Neural progenitor cell (in vitro differentiated cells): ENCODE results near the gene NAALADL1. TPM values are rescaled to one million over a fixed set of nuclear protein-coding genes. Genes with fewer than 3 reads are reported as not detected.

Experiments
- DNase-seq: peaks from one replicate; pipeline ENCODE4 v3.0.0-alpha.2; 2016; ENCODE audit warnings: low spot score
- H2AFZ ChIP-seq: fragments of 200-600 bp; sonication (generic); replicated peaks from 2 replicates; pipeline ENCODE4 v1.6.1; 2016; ENCODE audit warnings: antibody characterized with exemption
- H3F3A ChIP-seq: fragments of 200-600 bp; sonication (generic); 2 replicates; pipeline ENCODE4 v1.6.1; 2016; ENCODE audit warnings: antibody characterized with exemption, low read depth
- H3K27ac ChIP-seq: fragments of 200-600 bp; sonication (generic); 2 replicates; pipeline ENCODE4 v1.5.1; 2016; ENCODE audit warnings: mild to moderate bottlenecking
- H3K27me3 ChIP-seq: fragments of 200-600 bp; sonication (generic); 2 replicates; pipeline ENCODE4 v1.6.1; 2016; ENCODE audit warnings: mild to moderate bottlenecking, moderate library complexity
- H3K36me3 ChIP-seq: fragments of 200-600 bp; sonication (generic); 2 replicates; pipeline ENCODE4 v1.5.1; 2016
- H3K4me1 ChIP-seq: fragments of 200-600 bp; sonication (generic); 2 replicates; pipeline ENCODE4 v1.6.1; 2016; ENCODE audit warnings: mixed run types
- H3K4me2 ChIP-seq: fragments of 200-600 bp; sonication (generic); 2 replicates; pipeline ENCODE4 v1.6.1; 2016
- H3K4me3 ChIP-seq: fragments of 200-600 bp; sonication (generic); 2 replicates; pipeline ENCODE4 v1.5.1; 2016
- H3K79me2 ChIP-seq: fragments of 200-600 bp; sonication (generic); 2 replicates; pipeline ENCODE4 v1.6.1; 2016; ENCODE audit warnings: low read depth
- H3K9ac ChIP-seq: fragments of 200-600 bp; sonication (generic); 2 replicates; pipeline ENCODE4 v1.6.1; 2016
- H3K9me3 ChIP-seq: fragments of 200-600 bp; sonication (generic); 2 replicates; pipeline ENCODE4 v1.5.1; 2016; ENCODE audit warnings: low read depth
- H4K20me1 ChIP-seq: fragments of 200-600 bp; sonication (generic); 2 replicates; pipeline ENCODE4 v1.6.1; 2016; ENCODE audit warnings: low read depth
- H3K27ac Mint-ChIP-seq: 3 replicates; pipeline ENCODE4 v1.8.0; 2021; ENCODE audit warnings: mixed read lengths
- H3K27me3 Mint-ChIP-seq: 2 replicates; pipeline ENCODE4 v1.8.0; 2022; ENCODE audit warnings: low read depth, mild to moderate bottlenecking, inconsistent platforms, moderate library complexity, mixed read lengths; ENCODE audit not compliant: insufficient read depth
- H3K36me3 Mint-ChIP-seq: 3 replicates; pipeline ENCODE4 v1.8.0; 2021; ENCODE audit warnings: mixed read lengths
- H3K4me1 Mint-ChIP-seq: 3 replicates; pipeline ENCODE4 v1.8.0; 2021; ENCODE audit warnings: mixed read lengths
- H3K4me3 Mint-ChIP-seq: 3 replicates; pipeline ENCODE4 v1.8.0; 2021; ENCODE audit warnings: mild to moderate bottlenecking, moderate library complexity, mixed read lengths
- H3K9me3 Mint-ChIP-seq: 3 replicates; pipeline ENCODE4 v1.8.0; 2020; ENCODE audit warnings: mixed read lengths
- EZH2 ChIP-seq: fragments of 200-600 bp; sonication (generic); IDR thresholded peaks from 2 replicates; pipeline ENCODE4 v1.6.1; 2017; ENCODE audit warnings: antibody characterized with exemption, mild to moderate bottlenecking, moderate library complexity
- EZH2phosphoT487 ChIP-seq: fragments of 200-600 bp; sonication (generic); IDR thresholded peaks from 2 replicates; pipeline ENCODE4 v1.6.1; 2017; ENCODE audit warnings: antibody characterized with exemption
- total RNA-seq: library from RNA; depleted of rRNA; stranded (reverse); fragments of >200 nt; gene quantifications from 2 replicates; pipeline ENCODE4 v1.2.3, GENCODE V29; 2015; ENCODE audit warnings: low replicate concordance
- TF ChIP-seq, protein P1 (sequence below): fragments of 200-600 bp; sonication (generic); IDR thresholded peaks from 2 replicates; pipeline ENCODE4 v1.5.1; 2017; ENCODE audit warnings: antibody characterized with exemption, mild to moderate bottlenecking

The NAALADL1 gene
- total RNA-seq, 1 donor from 2014 or later = 0.80 TPM

GRCh38 chr11:65053827-65054508, 4.4 kb downstream of the NAALADL1 start:
- no peaks in the 10 kb centered on the region for H3K4me1 Mint-ChIP-seq
- no peak overlapping the region for H3K27ac Mint-ChIP-seq
- H3K4me3 ChIP-seq = no peak overlapping the region
- H4K20me1 ChIP-seq = no peaks in the 10 kb centered on the region
- no peaks in the 10 kb centered on the region for H3K27me3 ChIP-seq
- peaks cover 8% of the 10 kb centered on the region for H3K27me3 Mint-ChIP-seq
- no peak overlapping the region for H3K9ac ChIP-seq
- no peak for DNase-seq
- no peaks in the 10 kb centered on the region for H3K79me2 ChIP-seq
- H3K36me3 Mint-ChIP-seq = no peaks in the 10 kb centered on the region
- no peaks in the 10 kb centered on the region for H3K36me3 ChIP-seq
- no peaks in the 10 kb centered on the region for H3K9me3 ChIP-seq
- no peak overlapping the region for H3K27ac ChIP-seq
- H3K4me2 ChIP-seq = no peak overlapping the region
- no peaks in the 10 kb centered on the region for H3F3A ChIP-seq
- TF ChIP-seq, protein P1, sequence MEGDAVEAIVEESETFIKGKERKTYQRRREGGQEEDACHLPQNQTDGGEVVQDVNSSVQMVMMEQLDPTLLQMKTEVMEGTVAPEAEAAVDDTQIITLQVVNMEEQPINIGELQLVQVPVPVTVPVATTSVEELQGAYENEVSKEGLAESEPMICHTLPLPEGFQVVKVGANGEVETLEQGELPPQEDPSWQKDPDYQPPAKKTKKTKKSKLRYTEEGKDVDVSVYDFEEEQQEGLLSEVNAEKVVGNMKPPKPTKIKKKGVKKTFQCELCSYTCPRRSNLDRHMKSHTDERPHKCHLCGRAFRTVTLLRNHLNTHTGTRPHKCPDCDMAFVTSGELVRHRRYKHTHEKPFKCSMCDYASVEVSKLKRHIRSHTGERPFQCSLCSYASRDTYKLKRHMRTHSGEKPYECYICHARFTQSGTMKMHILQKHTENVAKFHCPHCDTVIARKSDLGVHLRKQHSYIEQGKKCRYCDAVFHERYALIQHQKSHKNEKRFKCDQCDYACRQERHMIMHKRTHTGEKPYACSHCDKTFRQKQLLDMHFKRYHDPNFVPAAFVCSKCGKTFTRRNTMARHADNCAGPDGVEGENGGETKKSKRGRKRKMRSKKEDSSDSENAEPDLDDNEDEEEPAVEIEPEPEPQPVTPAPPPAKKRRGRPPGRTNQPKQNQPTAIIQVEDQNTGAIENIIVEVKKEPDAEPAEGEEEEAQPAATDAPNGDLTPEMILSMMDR = no peak
- no peak for TF ChIP-seq EZH2
- TF ChIP-seq EZH2phosphoT487 = no peak
- H3K9me3 Mint-ChIP-seq = no peaks in the 10 kb centered on the region
- no peak overlapping the region for H3K4me3 Mint-ChIP-seq
- no peak overlapping the region for H2AFZ ChIP-seq
- no peaks in the 10 kb centered on the region for H3K4me1 ChIP-seq

DNA sequence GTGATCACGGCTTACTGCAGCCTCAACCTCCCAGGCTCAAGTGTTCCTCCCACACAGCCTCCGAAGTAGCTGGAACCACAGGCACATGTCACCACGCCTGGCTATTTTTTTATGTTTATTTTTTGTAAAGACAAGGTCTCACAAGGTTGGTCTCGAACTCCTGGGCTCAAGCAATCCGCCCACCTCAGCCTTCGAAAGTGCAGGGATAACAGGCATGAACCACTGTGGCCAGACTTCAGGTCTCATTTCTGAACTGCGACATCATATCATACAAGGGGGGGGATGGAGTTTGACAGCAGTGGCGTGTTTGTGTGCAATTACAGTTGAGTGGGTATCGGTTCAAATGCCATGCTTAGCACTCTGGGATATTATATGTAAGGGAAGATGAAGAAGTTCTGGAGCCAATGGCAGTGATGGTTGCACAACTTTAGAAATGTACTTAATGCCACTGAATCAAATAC, 6.9 kb downstream of the NAALADL1 start:
- Mint-ChIP-seq H3K27ac (no peak overlapping the region), H3K4me3 (no peak overlapping the region), H3K9me3 (no peaks in the 10 kb centered on the region), H3K27me3 (peaks cover 8% of the 10 kb centered on the region), H3K4me1 (no peaks in the 10 kb centered on the region), H3K36me3 (no peaks in the 10 kb centered on the region)
- Histone ChIP-seq H3F3A (no peaks in the 10 kb centered on the region), H3K4me3 (no peak overlapping the region), H3K27me3 (no peaks in the 10 kb centered on the region), H2AFZ (no peak overlapping the region), H3K27ac (no peak overlapping the region), H3K4me1 (no peaks in the 10 kb centered on the region), H3K9me3 (no peaks in the 10 kb centered on the region), H4K20me1 (no peaks in the 10 kb centered on the region), H3K79me2 (no peaks in the 10 kb centered on the region), H3K36me3 (no peaks in the 10 kb centered on the region), H3K4me2 (no peak overlapping the region), H3K9ac (no peak overlapping the region)
- no peak for DNase-seq
- TF ChIP-seq EZH2 (no peak), EZH2phosphoT487 (no peak)
- TF ChIP-seq, protein P1 = no peak

- Histone ChIP-seq H3K4me1 (no peaks in the 10 kb centered on the region), H3K9ac (no peak overlapping the region), H2AFZ (no peak overlapping the region), H3K36me3 (no peaks in the 10 kb centered on the region), H3K27me3 (no peaks in the 10 kb centered on the region), H3F3A (no peaks in the 10 kb centered on the region), H3K9me3 (no peaks in the 10 kb centered on the region), H3K4me2 (no peak overlapping the region), H3K4me3 (no peak overlapping the region), H3K27ac (no peak overlapping the region), H3K79me2 (peaks cover 2% of the 10 kb centered on the region), H4K20me1 (peaks cover 6% of the 10 kb centered on the region)
- no peak for TF ChIP-seq EZH2phosphoT487
- TF ChIP-seq, protein P1 = no peak
- Mint-ChIP-seq H3K4me3 (no peak overlapping the region), H3K9me3 (no peaks in the 10 kb centered on the region), H3K4me1 (no peaks in the 10 kb centered on the region), H3K27ac (no peak overlapping the region), H3K36me3 (peaks cover 7% of the 10 kb centered on the region), H3K27me3 (peaks cover 12% of the 10 kb centered on the region)
- DNase-seq = no peak
Measured at GRCh38 chr11:65047581-65048422, 10.6 kb downstream of the NAALADL1 start.
